Measurements from ENCODE around the gene CMTM7.
A peak's percentile ranks its signal among the peaks of the same experiment; 100 is the strongest.

The CMTM7 gene

DNA sequence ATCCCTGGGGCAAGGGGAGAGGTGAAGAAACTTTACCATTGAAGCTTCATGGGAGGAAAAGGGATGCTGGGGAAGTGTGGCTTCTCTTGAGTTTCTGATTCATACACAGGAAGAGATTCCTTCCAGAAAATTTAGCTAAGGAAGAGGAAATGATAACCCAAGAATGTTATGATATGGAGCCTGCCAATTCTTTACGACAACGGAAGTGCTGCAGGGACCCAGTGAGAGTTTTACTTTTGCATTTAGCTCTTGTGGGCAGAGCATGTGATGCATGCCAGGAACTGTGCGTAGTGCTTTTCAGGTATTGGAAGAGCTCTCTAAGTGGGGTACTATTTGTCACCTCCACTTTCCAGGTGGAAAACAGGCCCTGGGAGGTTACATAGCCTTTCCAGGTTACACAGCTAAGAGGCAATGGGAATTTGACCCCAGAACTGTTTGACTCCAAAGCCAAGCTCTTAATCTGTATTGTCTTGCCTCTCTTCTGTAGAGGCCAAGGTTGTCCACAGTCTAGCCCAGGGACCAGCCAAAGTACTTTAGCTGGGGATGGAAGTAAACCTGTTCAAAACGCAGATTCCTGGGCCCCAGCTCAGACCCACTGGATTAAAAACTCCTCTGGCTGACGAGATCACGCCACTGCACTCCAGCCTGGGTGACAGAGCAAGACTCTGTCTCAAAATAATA is 23.0 kb downstream of the CMTM7 start:
- DNase-seq: no peak

DNA sequence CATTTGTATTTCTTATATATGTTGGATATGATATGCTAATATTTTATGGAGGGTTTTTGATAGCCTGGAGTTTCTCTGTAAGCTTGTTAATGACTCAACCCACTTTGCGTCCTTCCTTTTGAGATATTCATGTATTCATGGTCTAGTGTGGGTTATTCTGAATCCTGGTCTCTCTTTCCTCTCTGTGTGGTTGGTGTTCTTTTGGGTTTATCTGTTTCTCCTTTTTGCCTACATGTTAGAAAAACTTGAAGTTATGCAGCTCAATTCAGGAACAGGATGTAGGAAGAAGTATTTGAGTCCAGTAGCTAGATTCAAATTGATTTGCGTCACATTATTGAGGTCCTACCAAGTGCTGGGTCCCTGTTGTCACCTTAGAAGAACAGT is 28.1 kb downstream of the CMTM7 start:
- DNase-seq: no peak

DNA sequence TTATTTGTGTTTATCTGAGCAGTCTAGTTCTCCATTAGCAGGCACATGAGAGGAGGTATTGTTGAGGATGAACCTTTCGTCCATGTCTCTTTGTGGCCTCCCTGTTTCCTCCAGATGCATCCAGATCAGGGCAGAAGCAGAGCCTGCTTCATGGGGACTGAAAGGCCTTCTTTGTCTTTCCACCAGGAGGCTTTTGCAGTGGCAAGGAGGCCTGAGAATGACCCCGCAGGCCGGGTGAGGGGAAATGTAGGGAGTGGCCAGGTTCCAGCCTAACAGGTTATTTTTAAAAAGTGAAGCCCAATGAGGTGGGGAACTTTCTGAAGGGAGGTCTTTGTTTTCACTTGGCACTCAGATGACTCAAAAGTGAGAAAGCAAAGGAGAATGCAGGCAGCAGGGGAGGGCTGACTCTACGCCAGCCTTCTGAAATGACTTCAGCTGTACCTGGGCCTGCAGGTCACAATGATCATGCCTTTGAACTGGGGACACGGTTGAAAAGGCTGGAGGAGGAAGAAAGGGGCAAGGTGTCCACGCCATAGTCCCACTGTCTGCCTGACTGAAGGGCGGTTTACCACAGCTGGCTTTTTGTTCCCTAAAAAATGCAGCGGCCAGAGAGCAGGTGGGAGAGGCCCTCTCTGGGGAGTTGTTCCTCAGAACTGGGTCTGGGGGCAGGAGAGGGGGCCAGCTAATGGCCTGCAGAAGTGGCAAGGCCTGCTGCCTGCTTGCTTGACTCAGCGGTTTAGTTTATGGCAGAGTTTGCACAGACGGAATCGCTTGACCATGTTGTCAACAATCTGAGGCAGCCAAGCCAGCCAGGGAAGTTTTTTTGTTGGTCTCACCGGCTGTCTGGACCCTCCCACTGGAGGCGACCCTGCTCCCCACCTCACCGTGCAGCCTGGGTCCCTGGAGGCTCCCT is 28.7 kb downstream of the CMTM7 start:
- no peak for DNase-seq

DNA sequence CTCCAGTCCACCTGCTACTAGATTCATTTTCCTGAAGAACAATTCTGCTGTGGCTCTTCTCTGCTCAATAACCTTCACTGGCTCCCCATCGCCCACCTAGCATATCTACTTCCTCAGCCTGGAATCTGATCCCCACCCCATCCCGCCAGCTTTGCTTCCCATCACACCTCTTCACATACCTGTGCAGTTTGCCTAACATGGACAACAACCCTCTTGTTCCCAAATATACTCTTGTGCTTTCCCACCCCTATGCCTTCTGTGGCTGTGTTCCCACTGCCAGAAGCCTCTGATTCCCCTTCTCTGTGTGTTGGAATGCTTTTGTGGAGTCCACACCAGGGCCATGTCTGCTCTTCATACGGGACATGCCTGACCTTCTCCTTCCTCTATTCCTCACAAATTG is 29.5 kb downstream of the CMTM7 start:
- no peak for DNase-seq

DNA sequence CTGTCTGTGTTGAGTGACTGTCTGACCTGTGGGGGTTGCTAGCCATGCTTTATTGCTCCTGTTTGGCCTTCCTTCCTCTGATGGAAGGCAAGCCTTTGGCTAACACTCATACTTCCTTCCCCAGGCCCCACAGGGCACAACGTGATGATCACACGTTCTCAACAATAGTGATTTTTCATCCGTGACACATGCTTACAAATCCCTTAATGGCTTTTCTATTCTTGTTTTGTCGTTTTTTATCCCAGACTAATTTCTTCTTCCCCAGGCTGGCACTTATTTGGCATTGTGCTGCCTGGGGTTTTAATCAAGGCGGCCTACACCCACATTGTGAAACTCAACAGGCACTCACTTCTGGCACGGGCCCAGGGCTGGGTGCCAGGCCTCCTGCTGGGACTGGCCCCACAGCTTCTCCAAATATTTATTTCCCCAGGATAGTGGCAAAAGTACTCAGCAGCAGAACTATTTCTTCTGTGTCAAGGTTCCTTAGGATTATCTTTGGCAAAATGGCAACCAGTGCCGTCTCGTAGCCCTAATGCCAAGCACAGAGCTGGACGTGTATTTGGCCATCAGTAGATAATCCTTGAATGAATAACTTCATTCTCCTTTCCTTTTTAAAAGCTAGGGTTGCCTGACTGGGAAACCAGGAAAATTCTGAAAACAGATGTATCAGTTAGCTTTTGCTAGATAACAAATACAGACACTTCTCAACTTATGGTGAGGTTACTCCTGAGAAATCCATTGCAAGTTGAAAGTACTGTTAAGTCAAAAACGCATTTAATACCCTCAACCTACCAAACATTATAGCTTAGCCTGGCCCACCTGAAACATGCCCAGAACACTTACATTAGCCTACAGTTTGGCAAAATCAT is 30.6 kb downstream of the CMTM7 start:
- DNase-seq: peak; percentile 85

DNA sequence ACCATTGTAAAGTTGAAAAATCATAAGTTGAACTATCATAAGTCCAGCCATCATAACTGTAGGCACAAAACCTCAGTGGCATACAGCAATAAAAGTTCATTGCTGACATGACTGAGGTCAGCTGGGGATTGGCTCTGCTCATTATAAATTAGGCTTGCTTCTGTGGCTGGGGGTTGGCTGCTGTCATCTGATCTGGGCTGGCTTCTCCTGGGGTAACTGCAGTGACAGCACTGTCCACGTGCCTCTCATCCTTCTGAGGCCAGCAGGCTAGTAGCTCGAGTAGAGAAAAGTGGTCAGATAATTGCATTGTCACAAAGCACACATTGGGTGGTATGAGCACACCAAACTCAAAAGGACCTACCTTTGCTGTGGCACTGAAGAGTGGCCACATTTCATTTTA is 31.3 kb downstream of the CMTM7 start:
- no peak for DNase-seq

DNA sequence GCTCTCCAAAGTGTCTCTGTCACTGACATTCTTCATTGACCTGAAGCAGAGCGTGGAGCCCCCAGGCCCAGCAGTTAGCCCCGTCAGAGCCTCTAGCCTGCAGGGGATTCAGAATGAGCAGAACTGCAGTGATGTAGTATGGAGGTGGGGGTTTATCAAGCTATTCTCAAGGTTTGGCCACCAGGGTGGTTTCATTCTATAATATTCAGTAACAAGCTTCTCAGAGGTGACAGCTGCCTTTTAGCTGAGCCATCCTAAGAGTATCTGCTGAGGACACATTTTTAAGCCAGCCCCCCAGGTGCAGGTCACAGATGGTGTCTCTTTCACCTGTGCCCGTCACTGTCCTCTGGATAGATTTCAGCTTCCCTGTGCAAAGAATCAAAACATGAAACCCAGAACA is 31.9 kb downstream of the CMTM7 start:
- no peak for DNase-seq

DNA sequence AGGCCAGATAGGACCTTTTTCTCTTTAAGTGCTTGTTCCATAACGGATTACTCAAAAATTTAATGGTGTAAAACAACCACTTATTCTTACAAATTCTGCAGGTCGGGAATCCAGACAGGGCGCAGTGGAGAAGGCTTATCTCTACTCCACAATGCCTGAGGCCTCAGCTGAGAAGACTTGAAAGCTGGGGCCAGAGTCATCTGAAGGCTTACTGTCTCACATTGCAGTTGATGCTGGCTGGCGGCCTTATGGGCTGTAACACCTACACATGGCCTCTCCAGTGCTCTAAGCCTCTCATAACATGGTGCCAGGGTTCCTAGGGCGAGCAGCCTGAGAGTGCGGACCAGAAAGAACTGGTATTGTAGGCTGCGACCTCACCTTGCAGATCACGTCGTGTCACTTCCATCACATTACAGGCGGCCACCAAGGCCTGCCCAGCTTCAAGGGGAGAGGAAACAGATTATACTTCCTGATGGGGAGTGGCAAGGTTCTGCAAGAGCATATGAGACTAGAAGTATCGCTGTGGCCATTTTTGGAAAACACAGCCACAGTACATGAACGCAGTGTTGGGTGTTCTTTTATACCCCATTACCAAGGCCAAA is 32.4 kb downstream of the CMTM7 start:
- DNase-seq: no peak

DNA sequence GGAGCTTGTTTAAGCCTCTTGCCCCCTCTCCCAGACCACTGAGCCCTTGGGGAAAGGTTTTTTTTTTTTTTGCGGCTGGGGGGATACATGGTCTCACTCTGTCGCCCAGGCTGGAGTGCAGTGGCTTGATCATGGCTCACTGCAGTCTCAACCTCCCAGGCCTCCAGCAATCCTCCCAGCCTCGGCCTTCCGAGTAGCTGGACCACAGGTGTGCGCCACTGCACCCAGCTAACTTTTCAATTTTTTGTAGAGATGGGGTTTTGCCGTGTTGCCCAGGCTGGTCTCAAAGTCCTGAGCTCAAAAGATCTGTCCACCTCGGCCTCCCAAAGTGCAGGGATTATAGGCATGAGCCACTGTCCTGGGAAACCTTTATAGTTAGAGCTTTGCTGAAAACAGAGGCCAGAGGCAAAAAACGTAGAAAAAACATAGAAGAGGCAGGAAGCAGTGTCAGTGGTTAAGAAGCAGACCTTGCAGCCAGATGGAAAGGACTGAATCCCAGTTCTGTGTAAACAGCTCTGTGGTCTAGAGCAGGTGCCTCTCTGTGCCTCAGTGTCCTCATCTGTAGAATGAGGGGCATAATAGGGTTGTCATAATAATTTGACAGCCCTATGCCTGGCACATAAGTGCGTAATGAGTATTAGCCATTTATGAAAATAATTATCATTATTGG is 33.1 kb downstream of the CMTM7 start:
- DNase-seq: no peak

DNA sequence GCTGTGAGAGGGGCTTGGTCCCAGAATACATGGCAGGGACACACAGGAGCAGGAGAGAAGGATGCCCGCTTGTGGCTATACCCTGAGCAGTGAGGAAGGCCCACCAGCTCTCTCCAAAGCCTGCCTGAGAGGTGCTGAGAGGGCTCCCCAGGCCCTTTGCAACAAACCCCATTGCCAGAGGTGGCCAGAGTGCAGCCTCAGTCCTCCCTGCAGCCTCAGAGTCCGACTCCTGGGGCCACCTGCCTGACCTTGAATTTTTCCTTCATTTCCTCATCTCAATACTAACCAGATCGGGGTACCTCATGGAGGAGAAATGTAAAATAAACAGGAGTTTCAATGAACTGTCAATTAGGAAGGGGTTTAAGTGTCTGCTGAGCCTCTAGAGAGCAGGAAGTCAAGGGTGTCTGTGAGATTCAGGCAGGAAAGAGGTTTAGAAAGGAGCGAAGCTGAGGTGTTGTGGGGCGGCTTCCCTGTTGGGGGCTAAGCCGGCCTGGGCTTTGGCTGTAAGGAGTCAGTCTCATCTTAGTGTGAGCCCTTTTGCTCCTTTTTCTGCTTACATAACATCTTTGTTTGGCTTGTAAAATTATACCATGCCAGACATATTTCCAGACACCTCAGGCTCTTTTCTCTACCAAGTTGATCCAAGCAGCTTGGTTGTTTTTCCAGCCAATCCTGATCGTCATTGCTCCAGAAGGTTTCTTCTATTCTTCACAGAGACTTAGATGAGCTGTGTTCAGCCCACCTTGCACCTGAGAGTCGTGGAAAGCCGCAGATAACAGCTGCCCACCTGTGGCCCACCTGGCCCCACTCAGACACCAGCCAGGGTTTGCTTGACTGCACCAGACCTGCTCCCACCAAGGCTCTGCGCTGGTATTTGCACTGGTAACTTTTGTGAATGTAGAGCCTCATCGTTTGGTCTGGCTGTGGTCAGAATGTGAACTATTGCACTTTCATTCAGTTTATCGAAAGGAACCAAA is 36.7 kb downstream of the CMTM7 start:
- DNase-seq: no peak

DNA sequence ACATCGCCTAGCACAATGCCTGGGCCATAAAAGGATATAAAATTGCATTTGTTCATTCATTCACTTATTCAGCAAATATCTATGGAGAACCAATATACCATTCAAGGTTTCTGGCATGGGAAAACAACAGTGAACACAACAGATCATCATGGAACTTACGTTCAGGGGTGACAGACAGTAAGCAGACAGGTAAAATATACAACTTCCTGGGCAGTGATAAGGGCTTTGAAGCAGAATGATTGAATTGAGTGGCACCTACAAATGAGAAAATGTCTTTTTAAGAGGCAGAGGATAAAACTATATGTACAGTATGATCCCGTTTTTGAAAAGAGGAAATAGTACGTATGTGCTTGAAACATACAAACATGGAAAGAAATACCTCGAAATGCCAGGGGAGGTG is 39.2 kb downstream of the CMTM7 start:
- no peak for DNase-seq

DNA sequence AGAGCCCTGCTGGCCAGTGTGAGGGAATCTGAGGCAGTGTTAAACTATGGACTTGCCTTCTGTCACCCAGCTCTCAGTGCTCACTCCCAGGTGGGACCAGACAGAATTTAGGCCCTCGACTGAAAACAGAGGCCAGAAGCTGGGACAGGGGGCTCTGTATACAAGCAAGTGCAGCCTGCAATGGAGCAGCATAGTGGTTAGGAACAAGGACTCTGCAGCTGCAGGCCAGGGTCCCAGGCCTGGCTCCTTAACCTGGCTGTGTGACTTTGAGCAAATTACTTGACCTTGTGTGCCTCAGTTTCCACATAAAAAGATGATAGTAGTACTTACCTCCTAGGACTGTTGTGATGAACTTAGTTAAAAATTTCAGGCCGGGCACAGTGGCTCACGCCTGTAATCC is 39.8 kb downstream of the CMTM7 start:
- DNase-seq: no peak

DNA sequence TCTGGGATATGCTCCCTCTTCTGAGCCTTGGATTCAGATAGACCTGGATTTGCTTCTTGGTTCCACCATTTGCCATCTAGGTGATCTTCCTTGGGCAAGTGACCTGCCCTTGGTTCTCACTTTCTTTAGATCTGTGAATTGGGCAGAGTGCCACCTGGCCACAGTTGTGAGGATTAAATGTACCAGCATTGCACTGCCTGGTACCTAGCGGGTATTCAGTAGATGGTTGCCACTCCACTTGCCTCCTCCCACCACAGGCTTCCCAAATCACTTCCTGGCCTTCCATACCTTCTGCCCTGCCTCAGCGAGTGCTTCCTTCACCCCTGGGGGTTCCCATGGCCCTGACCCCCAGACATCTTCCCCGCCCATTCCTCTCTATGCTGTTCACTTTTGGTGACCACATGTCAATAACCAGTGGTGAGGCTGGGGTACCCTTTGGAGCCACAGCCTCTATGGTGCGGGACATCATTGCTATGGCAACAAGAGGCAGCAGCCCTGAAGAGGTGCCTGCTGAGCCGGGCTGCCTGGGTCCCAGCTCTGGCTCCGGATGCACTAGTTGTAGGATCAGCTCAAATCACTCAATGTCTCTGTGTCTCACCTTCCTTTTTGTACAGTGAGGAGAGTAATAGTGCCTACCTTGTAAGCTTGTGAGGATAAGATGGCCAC is 40.5 kb downstream of the CMTM7 start:
- no peak for DNase-seq

DNA sequence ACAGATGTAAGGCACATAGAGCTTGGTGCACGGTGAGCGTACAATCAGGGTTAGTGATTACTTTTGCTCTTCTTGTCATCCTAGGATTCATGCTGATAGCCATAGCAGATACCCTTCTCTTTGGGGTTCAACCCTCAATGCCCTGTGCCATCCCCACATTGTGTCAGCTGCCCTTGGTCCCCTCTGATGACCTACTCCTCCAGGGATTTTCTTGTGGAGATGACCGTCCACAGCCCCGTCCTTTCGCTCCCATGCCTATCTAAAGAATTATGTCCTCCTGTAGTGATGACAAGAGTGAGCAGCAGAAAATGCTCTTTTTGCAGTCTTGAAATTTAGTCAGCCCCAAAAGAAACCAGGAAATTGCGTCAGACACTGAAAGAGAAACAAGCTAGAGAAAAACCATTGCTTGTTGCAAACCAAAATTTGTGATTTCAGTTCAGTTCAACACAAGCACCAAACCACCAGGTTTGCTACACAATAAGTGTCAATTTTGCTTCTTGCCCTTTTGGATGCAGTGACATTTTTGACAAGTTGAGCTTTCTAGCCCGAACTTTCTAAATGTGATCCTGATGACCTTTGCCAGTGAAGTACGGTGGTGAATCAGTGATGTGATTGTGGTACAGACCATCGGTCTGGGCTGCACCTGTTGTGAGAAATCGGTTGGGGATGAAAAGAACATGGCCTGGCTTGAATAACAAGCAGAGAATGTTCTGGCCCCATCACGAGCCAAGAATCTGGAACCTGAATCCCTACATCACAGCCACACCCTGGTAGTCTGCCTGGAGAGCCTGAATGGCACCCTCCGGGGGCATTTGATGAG is 41.3 kb downstream of the CMTM7 start:
- no peak for DNase-seq

DNA sequence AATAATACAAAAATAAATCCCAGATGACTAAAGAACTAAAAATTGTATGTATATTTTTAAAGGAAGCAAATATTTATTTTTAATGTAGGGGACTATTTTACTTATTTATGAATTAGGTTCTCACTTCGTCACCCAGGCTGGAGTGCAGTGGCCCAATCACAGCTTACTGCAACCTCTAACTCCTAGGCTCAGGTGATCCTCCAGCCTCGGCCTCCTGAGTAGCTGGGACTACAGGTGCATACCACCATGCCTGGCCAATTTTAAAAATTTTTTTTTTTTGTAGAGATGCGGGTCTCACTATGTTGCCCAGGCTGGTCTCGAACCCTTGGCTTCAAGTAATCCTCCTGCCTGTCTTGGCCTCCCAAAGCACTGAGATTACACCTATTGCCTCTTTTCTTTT is 42.6 kb downstream of the CMTM7 start:
- no peak for DNase-seq

DNA sequence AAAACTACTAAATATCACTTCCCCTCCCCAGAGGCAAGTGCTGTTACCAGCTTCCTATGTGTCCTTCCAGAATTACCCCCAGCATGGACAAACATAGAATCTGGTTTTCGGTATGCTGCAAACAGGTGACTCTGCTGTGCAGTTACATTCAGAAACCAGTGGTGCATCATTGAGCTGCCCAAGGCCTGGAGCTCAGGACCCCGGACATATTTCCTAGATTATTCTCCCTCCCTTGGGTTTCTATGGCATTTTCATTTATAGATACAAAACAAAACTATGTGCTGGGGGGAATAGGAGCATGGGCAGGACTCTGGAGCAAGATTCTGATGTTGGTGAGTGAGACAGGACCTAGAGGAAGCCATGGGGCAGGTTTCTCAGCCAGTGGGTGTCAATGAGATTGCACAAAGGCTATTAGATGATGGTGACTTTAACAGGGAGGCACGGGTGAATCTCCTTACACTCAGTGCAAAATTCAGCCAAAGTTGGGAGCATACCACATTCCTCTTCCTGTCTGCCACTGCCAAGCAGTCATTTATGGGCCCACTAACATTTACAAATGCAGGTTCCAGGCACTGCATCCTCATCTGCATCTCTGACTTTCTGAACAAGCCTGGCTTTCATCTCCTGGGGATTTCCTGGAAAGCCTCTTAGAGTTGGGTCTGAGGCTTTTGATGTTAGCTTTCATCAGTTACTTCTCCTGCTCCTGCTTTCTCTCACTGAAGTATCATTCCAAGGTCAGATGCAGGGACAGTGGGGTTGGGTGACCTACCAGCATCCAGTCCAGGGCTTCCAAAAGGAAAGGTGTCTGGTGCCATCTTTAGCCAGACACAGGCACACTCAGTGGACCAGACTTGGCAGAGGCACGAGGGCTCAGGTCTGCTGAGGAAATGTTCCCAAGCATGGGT is 44.5 kb downstream of the CMTM7 start:
- no peak for DNase-seq

DNA sequence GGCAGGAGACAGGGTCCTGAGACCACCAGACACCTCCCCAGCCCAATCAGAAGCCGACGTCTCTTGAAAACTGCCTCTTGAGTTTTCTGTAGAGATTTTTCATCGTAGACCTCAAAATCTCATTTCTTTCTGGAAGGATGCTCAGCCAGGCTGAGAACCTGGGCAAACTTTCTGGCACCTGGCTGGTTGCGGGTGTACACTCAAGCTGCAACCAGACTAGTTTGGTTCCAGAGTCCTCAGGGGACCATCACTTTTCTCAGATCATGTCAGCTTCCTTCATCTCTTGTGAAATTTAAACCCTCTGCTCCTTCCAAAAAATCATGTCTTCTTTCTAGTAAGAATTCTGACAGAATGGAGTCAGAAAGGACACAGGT is 45.1 kb downstream of the CMTM7 start:
- DNase-seq: no peak

DNA sequence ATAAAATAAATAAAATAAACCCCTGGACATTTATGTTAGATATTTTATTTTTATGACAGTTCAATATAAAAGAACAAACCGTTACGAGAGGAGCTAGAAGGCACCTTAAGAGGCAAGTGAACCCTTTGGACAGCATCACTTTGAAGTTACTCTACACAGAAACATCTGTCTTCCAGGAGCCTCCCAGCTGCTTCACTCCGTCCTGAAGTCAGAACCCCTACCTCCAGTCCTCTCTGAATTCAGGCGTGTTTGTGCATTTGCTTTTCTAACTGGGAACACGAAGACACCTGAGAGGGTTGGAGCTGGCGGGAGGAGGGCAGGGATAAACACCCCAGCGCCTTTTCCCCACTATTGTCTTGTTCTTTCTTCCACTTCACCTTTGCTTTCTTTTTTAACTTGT is 46.2 kb downstream of the CMTM7 start:
- DNase-seq: no peak

Measured in NCI-H1105 treated with DMSO at 0.1 percent for 48 hours (cell line).